IPS-18c (cell line): ENCODE data around the gene PGC.

Source experiments
- H3K4me3 ChIP-seq: 2 replicates; pipeline ENCODE4 v1.7.0; 2013; ENCODE audit warnings: low read depth, mild to moderate bottlenecking, low read length, moderate library complexity; ENCODE audit not compliant: insufficient read depth
- H3K9me3 ChIP-seq: one replicate; pipeline ENCODE4 v1.6.1; 2013; ENCODE audit warnings: mild to moderate bottlenecking, low read length, moderate library complexity; ENCODE audit not compliant: control insufficient read depth, insufficient read depth

Gene PGC

DNA sequence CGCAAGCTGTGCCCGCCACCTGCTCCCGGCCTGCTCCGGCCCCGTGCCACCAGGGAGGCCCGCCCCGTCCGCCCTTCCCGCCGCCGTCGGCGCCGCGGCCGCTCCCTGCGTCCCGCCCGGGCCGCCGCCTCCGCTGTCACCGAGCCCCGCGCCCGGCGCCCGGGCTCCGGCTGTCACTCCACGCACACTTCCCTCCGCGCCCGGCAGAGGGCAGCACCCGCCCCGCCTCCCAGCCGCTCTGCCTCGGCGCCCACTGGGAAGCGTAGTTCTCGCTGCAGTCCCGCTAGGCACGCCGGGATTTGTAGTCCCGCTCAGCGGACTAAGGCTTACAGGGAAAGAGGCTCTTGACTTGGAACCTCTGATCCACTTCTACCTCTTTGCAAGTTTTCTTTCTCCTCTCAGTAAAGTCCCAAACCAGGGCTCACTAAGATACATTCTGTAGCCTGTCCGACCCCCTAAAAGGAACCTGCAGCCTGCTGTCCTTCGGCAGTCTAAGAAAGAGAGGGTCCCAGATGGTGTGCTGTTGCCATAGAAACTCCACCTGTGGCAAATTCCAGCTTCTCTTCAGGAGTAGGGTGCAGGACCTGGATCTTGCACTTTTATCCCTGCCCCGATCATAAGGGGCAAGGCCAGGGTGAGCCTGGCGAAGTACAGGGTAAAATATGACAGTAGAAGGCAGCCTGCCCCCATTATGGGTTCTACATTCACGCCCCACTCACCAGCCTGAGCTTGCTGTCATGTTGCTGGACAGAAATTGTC is 11.6 kb downstream of the PGC start, which contains the start of gene TFEB:
Gene TFEB, minus strand, starts transcription at position 182 of the 759 bp plus-strand sequence. CDS start 44,395 bp downstream, outside the sequence.
- peak within 1 kb of the TSS; percentile 70 for H3K4me3 ChIP-seq
- no peaks in the 10 kb centered on the region for H3K9me3 ChIP-seq

DNA sequence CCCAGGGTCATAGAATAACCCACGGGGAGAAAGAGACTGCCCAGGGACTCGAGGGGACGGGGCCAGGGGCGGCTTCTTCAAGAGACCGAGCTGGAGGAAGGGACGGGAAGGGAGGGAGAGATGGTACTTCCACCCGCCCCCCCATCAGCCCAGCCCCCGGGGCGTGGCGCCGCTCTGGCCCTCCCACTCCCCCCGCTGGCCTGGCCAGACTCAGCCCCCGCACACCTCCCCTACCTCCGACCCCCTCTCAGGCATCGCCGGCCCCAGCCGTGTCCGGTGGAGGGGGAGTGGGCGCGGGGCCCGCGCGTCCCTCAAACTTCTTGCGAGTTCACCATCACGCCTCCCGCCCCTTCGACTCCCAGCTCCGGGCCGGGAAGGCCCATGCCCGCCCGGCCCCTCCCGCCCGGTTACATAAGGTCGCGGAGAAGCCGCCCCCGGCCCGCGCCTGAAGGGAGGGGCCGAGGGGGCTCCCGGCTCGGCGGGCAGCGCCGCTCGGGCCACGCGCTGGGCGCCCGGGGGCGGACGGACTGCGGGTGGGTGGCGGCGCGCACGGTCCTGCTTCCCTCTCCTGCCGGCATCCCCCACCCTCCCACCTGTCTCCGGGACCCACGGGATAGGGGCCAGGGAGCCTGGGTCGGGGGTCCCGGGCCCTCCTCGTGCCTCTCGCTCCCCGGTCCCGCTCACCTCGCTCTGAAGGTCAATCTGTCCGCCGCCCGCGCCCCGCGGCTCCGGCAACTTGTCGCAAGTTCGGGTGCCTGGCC is 12.4 kb downstream of the PGC start:
- peak overlapping the region; percentile 70 for H3K4me3 ChIP-seq

GRCh38 chr6:41733707-41734665 is 13.2 kb downstream of the PGC start:
- Histone ChIP-seq H3K4me3 (peak overlapping the region; percentile 70), H3K9me3 (no peaks in the 10 kb centered on the region)

More for the DNA sequence above, 12.4 kb downstream of the PGC start:
- no peaks in the 10 kb centered on the region for H3K9me3 ChIP-seq

GRCh38 chr6:41733360-41733706 is 13.9 kb downstream of the PGC start:
- Histone ChIP-seq H3K4me3 (peak overlapping the region; percentile 70), H3K9me3 (no peaks in the 10 kb centered on the region)

DNA sequence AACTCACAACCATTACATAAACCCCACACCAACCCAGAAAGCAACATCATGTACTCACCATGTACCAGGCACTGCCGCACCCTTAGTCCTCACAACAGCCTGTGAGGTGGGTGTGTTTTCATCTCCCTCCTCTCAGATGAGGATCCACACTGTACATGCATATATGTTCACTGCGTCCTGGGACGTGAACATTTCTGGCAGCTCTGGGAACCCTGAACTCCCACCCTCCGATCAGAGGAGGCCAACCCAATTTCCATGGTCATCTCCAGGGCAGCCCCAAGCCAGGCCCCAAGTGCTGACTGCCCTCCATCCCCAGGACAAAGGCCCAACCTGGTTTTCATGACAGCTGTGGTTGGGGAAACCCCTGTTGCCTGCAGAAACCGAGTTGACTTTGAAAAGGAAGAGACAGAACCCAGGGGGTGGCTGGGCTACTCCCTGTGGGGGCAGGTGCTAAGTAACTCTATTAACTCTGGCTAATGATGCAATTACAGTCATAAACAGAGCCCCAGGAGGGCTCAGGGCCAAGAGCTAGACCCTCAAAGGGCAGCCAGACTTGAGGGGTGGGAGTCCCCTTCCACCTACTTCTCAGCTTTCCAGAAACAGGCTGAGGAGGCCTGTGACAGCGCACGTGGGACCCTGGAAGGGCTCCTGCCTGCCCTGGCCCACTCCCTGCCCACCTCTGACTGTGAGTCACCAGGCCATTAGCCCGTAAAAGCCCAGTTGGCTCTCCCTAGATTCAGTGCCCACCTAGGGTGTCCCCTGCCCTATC is 14.4 kb downstream of the PGC start:
- H3K9me3 ChIP-seq = no peaks in the 10 kb centered on the region
- H3K4me3 ChIP-seq = peak overlapping the region; percentile 70

DNA sequence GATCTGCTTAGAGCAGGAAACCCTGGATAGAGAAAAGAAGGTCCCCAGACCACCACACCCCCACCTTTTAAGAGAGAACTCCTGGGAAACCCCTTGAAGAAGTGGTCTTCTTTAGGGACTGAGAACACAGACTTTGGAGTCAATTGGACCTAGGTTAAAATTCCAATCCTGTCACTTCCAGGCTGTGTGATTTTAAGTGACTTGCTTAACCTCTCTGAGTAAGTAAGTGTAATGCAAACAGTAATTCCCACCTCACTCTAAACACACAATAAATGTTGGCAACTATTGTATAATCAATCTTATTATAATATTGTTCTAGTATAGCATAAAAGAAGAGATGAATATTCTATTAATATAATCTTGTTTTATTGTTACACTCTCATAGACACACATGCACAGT is 15.0 kb downstream of the PGC start:
- Histone ChIP-seq H3K9me3 (no peaks in the 10 kb centered on the region), H3K4me3 (no peak overlapping the region)

- Histone ChIP-seq H3K9me3 (no peaks in the 10 kb centered on the region), H3K4me3 (no peak overlapping the region)
Measured at GRCh38 chr6:41731561-41732086, 15.6 kb downstream of the PGC start.

DNA sequence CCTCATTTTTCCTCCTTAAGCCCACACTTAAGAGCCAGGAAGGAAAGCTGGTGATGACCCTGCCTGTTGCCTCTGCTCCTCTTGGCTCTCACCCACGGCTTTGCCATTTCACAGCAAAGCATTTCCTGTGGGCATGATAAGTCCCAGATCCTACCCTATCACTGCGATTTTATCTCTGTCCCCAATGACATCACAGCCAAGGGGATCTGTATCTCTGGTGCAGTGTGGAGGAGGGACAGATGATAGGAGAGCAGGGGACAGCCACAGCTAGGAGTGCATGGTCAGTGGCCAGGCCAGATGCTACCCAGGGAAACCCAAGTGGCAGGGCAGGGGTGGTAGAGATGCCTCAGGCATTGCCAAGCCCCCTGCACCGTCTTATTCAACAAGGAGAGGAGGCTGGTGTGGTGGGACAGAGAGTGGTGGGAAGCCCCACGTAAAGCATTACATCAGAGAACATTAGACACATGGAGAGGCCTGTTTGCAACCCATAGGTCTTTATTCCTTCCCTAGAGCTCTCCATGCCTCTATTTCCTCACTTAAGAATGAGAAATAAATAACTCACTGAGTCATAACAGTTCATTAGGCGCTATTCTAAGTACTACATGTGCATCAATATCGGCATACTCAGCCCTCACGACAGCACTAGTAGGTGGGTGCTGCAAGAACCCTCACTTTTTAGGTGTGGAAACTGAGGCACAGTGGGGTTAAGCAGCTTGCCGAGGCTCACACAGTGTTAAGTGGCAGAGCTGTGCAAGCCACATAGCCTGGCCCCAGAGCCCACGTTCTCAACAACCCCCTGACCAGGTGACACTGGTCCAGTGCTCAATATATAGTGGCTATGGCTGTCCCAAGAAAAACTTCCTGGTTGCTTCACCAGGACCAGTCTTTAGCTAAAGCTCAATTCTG is 16.4 kb downstream of the PGC start:
- Histone ChIP-seq H3K4me3 (no peak overlapping the region), H3K9me3 (no peaks in the 10 kb centered on the region)

DNA sequence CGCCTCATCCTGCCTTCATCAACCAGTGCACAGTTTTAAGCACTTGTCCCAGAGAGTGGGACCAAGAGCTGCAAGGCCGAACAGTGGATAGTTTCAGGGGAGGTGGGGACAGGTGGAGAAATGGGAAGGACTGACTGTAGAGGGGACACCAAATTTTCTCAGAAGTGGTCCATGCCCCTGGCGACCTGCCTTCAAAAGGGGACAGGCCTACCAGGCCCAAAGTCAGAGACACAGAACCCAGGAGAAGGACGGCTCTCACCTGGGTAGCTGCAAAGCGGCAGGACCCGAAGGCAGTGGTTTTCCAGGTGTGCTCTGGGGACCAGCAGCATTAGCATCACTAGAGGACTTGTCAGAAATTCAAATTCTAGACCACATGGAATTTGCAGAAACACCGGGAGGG is 17.6 kb downstream of the PGC start:
- 0 out of 2 replicates have a peak overlapping the region, but pooled peaks have one; percentile 1 for H3K4me3 ChIP-seq
- no peaks in the 10 kb centered on the region for H3K9me3 ChIP-seq

DNA sequence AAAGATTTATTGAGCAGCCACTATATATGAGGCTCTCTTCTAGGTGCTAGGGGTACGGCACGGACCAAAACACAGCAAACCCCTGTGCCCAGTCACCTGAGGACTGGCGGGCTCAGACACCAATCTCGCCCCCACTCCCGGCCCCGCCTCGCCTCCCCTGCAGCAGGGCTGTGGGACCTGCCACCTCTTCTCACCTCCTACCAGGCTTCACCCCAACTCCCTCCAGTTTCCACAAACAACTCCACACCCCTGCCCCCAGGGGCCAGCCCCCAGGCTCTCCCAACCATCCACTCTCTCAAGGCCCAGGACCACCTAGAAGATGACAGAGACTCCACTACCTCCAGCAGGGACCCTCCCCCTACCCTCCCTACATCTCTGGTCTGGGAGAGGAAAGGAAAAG is 18.2 kb downstream of the PGC start:
- Histone ChIP-seq H3K4me3 (no peak overlapping the region), H3K9me3 (no peaks in the 10 kb centered on the region)

DNA sequence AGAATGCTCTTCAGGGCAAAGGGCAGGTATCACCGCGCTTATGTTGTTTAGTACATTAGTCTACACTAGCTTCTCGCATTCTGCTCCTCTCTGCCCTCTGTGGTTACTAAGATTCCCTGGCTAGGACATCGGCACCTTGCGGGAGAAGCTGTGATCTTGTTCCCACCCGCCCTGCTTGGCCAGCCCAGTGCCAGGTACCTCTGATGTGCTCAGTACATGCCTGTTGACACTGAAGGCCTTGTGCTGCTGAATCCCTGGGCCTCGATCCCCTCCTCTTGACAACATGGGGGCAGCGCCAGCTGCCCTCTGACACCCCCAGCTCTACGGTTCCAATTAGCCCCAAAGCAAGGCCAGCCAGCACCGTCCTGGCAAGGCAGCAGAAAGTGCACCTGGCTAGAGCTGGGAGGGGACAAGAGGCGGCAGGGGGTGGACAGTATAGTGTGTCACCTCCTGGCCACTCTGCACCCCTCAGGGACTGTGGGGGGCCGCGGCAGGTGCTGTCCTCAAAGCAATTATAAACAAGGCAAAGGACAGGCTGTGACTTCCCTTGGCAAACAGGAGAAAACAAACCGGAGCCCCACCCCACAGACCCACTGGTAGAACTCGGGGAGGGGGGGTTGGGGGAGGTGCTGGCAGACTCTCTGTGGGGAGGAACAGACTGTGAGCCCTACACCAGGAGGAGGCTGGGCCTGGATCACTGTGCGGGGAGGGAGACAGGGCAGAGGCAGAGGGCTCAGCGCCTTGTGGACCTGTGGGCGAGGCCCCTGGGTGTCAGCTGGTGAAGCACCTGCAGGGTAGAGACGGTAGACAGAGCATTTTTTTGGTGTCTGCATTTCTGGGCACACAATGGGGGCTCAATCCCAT is 18.9 kb downstream of the PGC start:
- Histone ChIP-seq H3K4me3 (no peak overlapping the region), H3K9me3 (no peaks in the 10 kb centered on the region)

GRCh38 chr6:41727705-41728072 is 19.5 kb downstream of the PGC start:
- Histone ChIP-seq H3K9me3 (no peaks in the 10 kb centered on the region), H3K4me3 (no peak overlapping the region)

GRCh38 chr6:41726876-41727275 is 20.3 kb downstream of the PGC start:
- H3K4me3 ChIP-seq = no peak overlapping the region
- no peaks in the 10 kb centered on the region for H3K9me3 ChIP-seq

DNA sequence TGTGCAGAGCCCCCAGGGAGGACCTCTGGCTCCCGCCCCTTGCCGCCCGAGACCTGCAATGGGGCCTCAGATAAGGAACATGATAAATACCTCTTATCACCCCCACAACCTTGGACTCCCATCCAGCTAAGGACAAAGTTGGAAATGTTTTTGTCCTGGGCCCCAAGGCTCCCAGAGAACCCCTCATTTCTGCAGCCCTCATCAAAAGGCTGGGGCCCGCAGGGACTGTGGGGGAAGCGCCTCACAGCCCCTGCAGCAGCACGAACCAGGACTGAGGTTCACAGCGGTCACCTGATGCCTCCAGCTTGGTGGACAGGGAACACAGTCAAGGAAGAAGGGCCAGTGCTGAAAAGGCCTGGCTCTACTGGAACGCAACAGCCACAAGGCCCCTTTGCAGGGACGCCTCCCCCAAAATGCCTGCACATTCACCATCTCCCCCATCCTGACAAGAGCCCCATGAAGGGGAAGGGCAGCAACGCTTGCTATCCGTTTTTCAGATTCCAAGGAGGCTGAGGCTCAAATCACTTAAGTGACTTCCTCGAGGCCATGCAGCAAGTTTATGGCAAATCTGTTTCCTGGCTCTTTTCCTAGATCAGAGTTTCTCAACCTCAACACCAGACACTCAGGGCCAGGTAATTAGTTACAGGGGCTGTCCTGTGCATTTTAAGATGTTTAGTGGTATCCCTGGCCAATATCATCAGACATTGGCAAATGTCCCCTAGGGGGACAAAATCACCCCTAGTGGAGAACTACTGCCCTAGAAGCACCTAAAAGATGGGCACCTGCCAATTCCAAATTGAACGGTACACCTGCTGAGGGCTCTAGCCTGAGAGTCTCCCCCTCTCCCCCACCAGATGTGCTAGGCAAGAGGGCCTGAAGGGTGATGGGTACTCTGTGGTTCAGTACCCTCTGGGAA is 22.4 kb downstream of the PGC start:
- Histone ChIP-seq H3K4me3 (no peak overlapping the region), H3K9me3 (no peaks in the 10 kb centered on the region)
